K562 (cell line): Measurements from ENCODE around the gene AIFM1. TPM values are rescaled to one million over a fixed set of nuclear protein-coding genes. Genes with fewer than 3 reads are reported as not detected.

Experiments used
- ATF7 ChIP-seq: fragments of 450-650 bp; IDR thresholded peaks from 2 replicates; pipeline ENCODE4 v1.7.1; 2014; ENCODE audit warnings: mild to moderate bottlenecking, moderate library complexity
- BHLHE40 ChIP-seq: IDR thresholded peaks from 2 replicates; pipeline ENCODE4 v1.6.1; 2011; ENCODE audit warnings: low read length, improper control_type of control experiment
- DDX20 ChIP-seq: fragments of 450-650 bp; IDR thresholded peaks from 2 replicates; pipeline ENCODE4 v1.6.1; 2016; ENCODE audit warnings: missing genetic modification characterization, low read depth, mild to moderate bottlenecking, missing compliant biosample characterization, moderate library complexity
- DIDO1 ChIP-seq: fragments of 450-650 bp; IDR thresholded peaks from 2 replicates; pipeline ENCODE4 v1.6.1; 2016; ENCODE audit warnings: low read depth, missing biosample characterization, missing genetic modification characterization
- LEF1 ChIP-seq: fragments of 450-650 bp; IDR thresholded peaks from 2 replicates; pipeline ENCODE4 v1.6.1; 2016; ENCODE audit warnings: mild to moderate bottlenecking
- NR2F6 ChIP-seq: fragments of 450-650 bp; formaldehyde crosslinking; IDR thresholded peaks from 2 replicates; pipeline ENCODE4 v1.4.0; 2020; ENCODE audit warnings: mild to moderate bottlenecking
- PHF20 ChIP-seq: fragments of 450-650 bp; IDR thresholded peaks from 2 replicates; pipeline ENCODE4 v1.6.1; 2018; ENCODE audit not compliant: partially characterized antibody
- POU5F1 ChIP-seq: fragments of 150-350 bp; IDR thresholded peaks from 2 replicates; pipeline ENCODE4 v1.6.1; 2014; ENCODE audit warnings: borderline replicate concordance, low read length, low read depth, mild to moderate bottlenecking; ENCODE audit not compliant: partially characterized antibody
- RAD51 ChIP-seq: fragments of 450-650 bp; IDR thresholded peaks from 2 replicates; pipeline ENCODE4 v1.7.1; 2016; ENCODE audit warnings: low read depth, mild to moderate bottlenecking, borderline replicate concordance
- RBM14 ChIP-seq: fragments of 200-400 bp; formaldehyde crosslinking; IDR thresholded peaks from 2 replicates; pipeline ENCODE4 v1.6.1; 2018; ENCODE audit warnings: low read depth, mild to moderate bottlenecking, low read length, moderate library complexity, borderline replicate concordance; ENCODE audit not compliant: insufficient read depth
- SMARCE1 ChIP-seq: fragments of 450-650 bp; IDR thresholded peaks from 2 replicates; pipeline ENCODE4 v1.7.1; 2016; ENCODE audit warnings: mild to moderate bottlenecking
- polyA plus RNA-seq, 8 experiments: library from polyadenylated mRNA; depleted of rRNA in 4 of 8; stranded (reverse) in 5 of 8; unstranded in 3 of 8; fragments of >200 nt; fragmentation: Nextera tagmentation in 2 of 8; fragmentation: Illumina TruSeq in 1 of 8; extraction: Ambion mirVana in 2 of 8; extraction: Trizol in 1 of 8; gene quantifications; 2 replicates each; pipeline versions ENCODE4 v1.2.1 to v1.2.3, GENCODE V29; 2011 to 2014; ENCODE audit warnings: inconsistent platforms in 1 of 8, missing spikeins in 1 of 8
- total RNA-seq, 7 experiments: library from RNA; depleted of rRNA in 6 of 7; stranded (reverse); fragments of >200 nt in 6 of 7; fragmentation: Illumina TruSeq in 2 of 7; extraction: Trizol in 2 of 7; gene quantifications; 2 replicates each; pipeline versions ENCODE4 v1.2.1 to v1.2.3, GENCODE V29; 2011 to 2021; ENCODE audit warnings: low replicate concordance in 1 of 7
- TF ChIP-seq, protein P1 (sequence below): fragments of 250-450 bp; sonication (Bioruptor Pico); IDR thresholded peaks from 2 replicates; pipeline ENCODE4 v1.4.0; 2020; ENCODE audit warnings: mild to moderate bottlenecking
- TF ChIP-seq, protein P2 (sequence below): fragments of 450-650 bp; IDR thresholded peaks from 2 replicates; pipeline ENCODE4 v1.6.1; 2017; ENCODE audit warnings: antibody characterized with exemption, mild to moderate bottlenecking
- TF ChIP-seq, protein P3 (sequence below): fragments of 200-800 bp; sonication (Bioruptor generic); IDR thresholded peaks from 2 replicates; pipeline ENCODE4 v1.6.1; 2017; ENCODE audit warnings: missing genetic modification characterization, missing compliant biosample characterization
- TF ChIP-seq, protein P4 (sequence below): fragments of 250-450 bp; sonication (Bioruptor Pico); IDR thresholded peaks from 2 replicates; pipeline ENCODE4 v1.4.0; 2020; ENCODE audit warnings: borderline replicate concordance
- TF ChIP-seq, protein P5 (sequence below), 2 experiments: fragments of 450-650 bp in 1 of 2; sonication (generic) in 1 of 2; formaldehyde crosslinking in 1 of 2; IDR thresholded peaks in 1 of 2; conservative IDR thresholded peaks in 1 of 2; 2 replicates each; pipeline versions ENCODE4 v1.6.1 to v1.8.1; 2016 to 2023; ENCODE audit warnings: mild to moderate bottlenecking in 2 of 2, moderate library complexity in 2 of 2, inconsistent platforms in 1 of 2, missing genetic modification reagents in 1 of 2
- TF ChIP-seq, protein P6 (sequence below): fragments of 250-450 bp; sonication (Bioruptor Pico); IDR thresholded peaks from 2 replicates; pipeline ENCODE4 v1.8.0; 2021; ENCODE audit warnings: borderline replicate concordance, mild to moderate bottlenecking, moderate library complexity; ENCODE audit not compliant: poor library complexity, severe bottlenecking

The AIFM1 gene
- total and polyA plus RNA-seq, 9 of the 15 experiments (the other 6 are each of a cell fraction or from before 2014, with no cell fraction given), result 51.0 to 117 (median 91.2) TPM

DNA sequence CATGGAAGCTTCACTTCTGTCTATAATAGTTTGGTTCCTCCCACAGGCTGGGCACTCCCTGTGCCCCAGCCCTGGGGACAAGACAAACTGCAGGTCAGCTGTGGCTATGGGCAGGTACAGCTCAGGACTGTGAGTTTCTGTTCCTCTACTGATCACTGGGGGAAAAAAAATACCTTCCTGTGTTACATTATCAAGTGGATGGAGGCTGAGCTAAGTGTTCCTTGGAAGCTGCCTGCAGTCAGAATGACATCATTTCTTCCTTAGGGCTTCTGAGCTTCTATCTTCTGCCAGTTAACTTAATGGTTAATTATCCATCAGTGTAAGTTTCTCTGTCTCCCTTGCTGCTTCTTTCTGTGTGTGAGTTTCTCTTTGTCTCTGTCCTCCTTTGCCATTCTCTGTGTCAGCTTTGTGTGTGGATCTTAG lies 10.7 kb upstream of the AIFM1 start (continued):
- TF ChIP-seq, protein P1, sequence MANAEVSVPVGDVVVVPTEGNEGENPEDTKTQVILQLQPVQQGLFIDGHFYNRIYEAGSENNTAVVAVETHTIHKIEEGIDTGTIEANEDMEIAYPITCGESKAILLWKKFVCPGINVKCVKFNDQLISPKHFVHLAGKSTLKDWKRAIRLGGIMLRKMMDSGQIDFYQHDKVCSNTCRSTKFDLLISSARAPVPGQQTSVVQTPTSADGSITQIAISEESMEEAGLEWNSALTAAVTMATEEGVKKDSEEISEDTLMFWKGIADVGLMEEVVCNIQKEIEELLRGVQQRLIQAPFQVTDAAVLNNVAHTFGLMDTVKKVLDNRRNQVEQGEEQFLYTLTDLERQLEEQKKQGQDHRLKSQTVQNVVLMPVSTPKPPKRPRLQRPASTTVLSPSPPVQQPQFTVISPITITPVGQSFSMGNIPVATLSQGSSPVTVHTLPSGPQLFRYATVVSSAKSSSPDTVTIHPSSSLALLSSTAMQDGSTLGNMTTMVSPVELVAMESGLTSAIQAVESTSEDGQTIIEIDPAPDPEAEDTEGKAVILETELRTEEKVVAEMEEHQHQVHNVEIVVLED, result no peak
- no peak for TF ChIP-seq RBM14
- TF ChIP-seq, protein P2, sequence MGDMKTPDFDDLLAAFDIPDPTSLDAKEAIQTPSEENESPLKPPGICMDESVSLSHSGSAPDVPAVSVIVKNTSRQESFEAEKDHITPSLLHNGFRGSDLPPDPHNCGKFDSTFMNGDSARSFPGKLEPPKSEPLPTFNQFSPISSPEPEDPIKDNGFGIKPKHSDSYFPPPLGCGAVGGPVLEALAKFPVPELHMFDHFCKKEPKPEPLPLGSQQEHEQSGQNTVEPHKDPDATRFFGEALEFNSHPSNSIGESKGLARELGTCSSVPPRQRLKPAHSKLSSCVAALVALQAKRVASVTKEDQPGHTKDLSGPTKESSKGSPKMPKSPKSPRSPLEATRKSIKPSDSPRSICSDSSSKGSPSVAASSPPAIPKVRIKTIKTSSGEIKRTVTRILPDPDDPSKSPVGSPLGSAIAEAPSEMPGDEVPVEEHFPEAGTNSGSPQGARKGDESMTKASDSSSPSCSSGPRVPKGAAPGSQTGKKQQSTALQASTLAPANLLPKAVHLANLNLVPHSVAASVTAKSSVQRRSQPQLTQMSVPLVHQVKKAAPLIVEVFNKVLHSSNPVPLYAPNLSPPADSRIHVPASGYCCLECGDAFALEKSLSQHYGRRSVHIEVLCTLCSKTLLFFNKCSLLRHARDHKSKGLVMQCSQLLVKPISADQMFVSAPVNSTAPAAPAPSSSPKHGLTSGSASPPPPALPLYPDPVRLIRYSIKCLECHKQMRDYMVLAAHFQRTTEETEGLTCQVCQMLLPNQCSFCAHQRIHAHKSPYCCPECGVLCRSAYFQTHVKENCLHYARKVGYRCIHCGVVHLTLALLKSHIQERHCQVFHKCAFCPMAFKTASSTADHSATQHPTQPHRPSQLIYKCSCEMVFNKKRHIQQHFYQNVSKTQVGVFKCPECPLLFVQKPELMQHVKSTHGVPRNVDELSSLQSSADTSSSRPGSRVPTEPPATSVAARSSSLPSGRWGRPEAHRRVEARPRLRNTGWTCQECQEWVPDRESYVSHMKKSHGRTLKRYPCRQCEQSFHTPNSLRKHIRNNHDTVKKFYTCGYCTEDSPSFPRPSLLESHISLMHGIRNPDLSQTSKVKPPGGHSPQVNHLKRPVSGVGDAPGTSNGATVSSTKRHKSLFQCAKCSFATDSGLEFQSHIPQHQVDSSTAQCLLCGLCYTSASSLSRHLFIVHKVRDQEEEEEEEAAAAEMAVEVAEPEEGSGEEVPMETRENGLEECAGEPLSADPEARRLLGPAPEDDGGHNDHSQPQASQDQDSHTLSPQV, result no peak
- no peak for TF ChIP-seq RAD51
- TF ChIP-seq PHF20, result no peak
- no peak for TF ChIP-seq DDX20
- TF ChIP-seq NR2F6 (CRISPR knock-in tag), result no peak
- no peak for TF ChIP-seq POU5F1
- TF ChIP-seq SMARCE1, result no peak
- TF ChIP-seq LEF1, result no peak
- TF ChIP-seq, protein P3, sequence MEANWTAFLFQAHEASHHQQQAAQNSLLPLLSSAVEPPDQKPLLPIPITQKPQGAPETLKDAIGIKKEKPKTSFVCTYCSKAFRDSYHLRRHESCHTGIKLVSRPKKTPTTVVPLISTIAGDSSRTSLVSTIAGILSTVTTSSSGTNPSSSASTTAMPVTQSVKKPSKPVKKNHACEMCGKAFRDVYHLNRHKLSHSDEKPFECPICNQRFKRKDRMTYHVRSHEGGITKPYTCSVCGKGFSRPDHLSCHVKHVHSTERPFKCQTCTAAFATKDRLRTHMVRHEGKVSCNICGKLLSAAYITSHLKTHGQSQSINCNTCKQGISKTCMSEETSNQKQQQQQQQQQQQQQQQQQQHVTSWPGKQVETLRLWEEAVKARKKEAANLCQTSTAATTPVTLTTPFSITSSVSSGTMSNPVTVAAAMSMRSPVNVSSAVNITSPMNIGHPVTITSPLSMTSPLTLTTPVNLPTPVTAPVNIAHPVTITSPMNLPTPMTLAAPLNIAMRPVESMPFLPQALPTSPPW, result no peak
- no peak for TF ChIP-seq DIDO1 (tag)
- peak; percentile 73; the same call in 1 of the 2 replicates for TF ChIP-seq ATF7
- TF ChIP-seq, protein P4, sequence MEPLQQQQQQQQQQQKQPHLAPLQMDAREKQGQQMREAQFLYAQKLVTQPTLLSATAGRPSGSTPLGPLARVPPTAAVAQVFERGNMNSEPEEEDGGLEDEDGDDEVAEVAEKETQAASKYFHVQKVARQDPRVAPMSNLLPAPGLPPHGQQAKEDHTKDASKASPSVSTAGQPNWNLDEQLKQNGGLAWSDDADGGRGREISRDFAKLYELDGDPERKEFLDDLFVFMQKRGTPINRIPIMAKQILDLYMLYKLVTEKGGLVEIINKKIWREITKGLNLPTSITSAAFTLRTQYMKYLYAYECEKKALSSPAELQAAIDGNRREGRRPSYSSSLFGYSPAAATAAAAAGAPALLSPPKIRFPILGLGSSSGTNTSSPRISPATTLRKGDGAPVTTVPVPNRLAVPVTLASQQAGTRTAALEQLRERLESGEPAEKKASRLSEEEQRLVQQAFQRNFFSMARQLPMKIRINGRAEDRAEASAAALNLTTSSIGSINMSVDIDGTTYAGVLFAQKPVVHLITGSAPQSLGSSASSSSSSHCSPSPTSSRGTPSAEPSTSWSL, result no peak
- TF ChIP-seq, protein P5, sequence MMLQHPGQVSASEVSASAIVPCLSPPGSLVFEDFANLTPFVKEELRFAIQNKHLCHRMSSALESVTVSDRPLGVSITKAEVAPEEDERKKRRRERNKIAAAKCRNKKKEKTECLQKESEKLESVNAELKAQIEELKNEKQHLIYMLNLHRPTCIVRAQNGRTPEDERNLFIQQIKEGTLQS (IDR thresholded peaks at IDR 0.05), result peak; percentile 78
- TF ChIP-seq, protein P5 (CRISPR knock-in tag; conservative IDR thresholded peaks at IDR 0.05), result no peak
- TF ChIP-seq, protein P6, sequence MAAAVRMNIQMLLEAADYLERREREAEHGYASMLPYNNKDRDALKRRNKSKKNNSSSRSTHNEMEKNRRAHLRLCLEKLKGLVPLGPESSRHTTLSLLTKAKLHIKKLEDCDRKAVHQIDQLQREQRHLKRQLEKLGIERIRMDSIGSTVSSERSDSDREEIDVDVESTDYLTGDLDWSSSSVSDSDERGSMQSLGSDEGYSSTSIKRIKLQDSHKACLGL, result no peak
- no peak for TF ChIP-seq BHLHE40
